Measurements from ENCODE around the gene ACTR8. TPM values are rescaled to one million over a fixed set of nuclear protein-coding genes. Genes with fewer than 3 reads are reported as not detected.
"Not testable (repeated sequence)": the region's sequence is repeated elsewhere in the genome, so short reads cannot be mapped to it uniquely, and the experiment has no call there.

The ACTR8 gene, protein sequence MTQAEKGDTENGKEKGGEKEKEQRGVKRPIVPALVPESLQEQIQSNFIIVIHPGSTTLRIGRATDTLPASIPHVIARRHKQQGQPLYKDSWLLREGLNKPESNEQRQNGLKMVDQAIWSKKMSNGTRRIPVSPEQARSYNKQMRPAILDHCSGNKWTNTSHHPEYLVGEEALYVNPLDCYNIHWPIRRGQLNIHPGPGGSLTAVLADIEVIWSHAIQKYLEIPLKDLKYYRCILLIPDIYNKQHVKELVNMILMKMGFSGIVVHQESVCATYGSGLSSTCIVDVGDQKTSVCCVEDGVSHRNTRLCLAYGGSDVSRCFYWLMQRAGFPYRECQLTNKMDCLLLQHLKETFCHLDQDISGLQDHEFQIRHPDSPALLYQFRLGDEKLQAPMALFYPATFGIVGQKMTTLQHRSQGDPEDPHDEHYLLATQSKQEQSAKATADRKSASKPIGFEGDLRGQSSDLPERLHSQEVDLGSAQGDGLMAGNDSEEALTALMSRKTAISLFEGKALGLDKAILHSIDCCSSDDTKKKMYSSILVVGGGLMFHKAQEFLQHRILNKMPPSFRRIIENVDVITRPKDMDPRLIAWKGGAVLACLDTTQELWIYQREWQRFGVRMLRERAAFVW
- 12.6 and 19.9 TPM in 2 replicates for polyA plus RNA-seq (2014; cell fraction: cytosol; rRNA removed)
- polyA plus RNA-seq (2014; cell fraction: nucleus; rRNA removed): 14.2 and 23.2 TPM in 2 replicates

DNA sequence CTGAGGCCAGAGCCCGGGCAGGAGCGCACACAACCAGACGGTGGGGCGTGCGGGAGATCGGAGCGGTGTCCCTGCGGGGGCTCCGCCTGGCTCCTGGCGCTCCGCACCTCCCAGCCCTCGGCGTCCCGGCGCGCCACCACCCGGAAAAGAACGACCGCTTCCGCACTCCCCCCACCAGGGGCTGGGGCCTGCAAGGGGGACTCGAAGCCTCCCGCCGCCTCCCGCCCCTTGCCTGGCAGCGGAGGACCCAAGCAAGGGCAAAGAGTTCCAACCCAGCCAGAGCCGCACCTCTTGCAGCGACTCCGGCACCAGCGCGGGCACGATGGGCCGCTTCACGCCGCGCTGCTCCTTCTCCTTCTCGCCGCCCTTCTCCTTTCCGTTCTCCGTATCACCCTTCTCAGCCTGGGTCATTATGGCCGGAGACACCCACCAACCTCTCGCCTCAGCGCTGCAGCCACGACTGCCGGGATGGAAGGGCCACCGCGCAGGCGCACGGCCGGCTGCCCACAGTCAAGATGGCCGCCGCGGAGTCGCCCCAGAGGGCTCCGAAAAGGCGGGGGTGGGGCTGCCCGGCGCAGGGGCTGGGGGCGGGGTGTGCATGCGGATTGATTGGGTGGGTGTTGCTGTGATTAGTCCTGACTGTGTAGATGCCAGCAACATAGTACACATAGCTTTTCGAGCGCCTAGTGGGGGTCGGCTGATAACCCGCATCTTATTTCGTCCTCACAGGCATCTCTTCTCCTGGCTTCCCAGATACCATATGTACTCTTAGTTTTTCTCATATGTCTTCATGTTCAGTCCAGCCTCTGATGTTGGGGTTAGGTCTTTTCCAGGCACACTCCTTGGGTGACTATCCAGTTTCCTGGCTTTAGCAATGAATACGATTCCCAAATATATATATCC is at the start of gene ACTR8:
ACTR8 (minus strand) TSS at position 462 of the 903 bp plus-strand sequence; CDS start at position 411, 51 bp downstream.
- DNase-seq (ENCODE audit: low spot score): peak; percentile 82

DNA sequence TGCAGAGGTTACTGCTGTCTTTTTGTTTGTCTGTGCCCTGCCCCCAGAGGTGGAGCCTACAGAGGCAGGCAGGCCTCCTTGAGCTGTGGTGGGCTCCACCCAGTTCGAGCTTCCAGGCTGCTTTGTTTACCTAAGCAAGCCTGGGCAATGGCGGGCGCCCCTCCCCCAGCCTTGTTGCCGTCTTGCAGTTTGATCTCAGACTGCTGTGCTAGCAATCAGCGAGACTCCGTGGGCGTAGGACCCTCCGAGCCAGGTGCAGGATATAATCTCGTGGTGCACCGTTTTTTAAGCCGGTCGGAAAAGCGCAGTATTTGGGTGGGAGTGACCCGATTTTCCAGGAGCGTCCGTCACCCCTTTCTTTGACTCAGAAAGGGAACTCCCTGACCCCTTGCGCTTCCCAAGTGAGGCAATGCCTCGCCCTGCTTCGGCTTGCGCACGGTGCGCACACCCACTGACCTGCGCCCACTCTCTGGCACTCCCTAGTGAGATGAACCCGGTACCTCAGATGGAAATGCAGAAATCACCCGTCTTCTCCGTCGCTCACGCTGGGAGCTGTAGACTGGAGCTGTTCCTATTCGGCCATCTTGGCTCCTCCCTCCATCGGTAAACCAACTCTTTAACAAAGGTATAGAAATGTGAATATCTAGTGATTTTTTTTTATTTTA is 45.4 kb upstream of the ACTR8 start:
- DNase-seq (ENCODE audit: low spot score): not testable (repeated sequence)

DNA sequence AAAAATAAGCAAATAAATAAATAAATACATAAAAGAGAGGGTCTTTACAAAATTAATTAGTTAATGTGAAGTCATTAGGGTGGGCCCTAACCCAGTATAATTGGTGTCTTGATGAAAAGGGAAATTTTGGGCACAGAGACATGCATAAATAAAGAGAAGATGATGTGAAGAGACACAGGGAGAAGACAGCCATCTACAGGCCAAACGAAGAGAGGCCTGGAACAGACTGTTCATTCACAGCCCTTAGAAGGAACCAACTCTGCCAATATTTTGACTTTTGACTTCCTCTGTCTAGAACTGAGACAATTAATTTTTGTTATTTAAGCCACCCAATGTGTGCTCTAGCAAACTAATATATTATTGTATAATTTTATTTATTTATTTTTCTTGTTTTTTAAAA is 39.3 kb upstream of the ACTR8 start:
- no peak for DNase-seq (ENCODE audit: low spot score)

DNA sequence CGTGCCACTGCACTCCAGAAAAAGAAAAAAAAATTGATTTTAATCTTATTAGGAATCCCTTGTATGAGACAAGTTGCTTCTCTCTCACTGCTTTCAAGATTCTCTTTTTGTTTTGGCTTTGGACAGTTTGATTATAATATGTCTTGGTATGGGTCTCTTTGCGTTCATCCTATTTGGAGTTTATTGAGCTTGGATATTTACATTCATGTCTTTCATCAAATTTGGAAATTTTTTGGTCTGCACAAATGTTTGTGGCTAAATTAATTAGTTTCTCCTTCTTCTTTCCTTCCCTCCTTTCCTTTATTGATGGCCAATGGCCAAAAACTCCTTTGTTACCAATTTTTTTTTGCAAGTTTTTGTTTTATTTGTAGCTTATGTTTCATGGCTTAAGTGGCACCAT is 37.8 kb upstream of the ACTR8 start:
- DNase-seq (ENCODE audit: low spot score): no peak

DNA sequence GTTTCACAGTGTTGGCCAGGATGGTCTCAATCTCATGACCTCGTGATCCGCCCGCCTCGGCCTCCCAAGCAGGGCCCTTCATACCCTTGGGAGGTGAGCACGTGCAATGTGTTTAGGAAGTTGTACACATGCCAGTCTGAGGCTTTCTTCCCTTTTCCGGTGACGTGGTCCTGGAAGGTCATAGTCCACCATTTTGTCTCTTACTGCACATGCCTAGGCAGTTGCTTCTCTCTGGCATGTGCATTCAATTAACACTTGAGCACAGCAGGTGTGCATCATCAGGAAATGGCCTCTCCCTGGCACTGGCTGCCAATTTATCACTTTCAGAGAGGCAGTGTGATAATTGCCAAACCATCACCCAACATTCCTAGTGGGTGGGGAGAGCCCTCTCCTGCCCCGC is 31.4 kb upstream of the ACTR8 start:
- no peak for DNase-seq (ENCODE audit: low spot score)

DNA sequence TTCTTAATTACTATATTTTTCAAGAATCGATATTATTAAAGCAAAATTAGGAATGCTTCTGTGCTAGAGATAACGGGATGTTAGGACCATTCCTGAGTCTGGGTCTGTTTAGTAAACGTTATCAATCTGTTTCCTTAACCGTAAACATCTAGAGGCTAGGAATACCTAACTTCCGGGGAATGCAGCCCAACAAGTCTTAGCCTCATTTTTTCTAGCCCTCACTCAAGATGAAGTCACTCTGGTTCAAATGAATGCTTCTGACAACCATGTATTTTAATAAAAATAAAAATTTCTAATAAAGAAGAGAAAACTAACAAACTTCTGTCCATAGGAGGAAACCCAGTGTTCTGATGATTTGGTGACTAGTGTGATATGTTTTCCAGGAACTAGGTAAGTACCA is 20.8 kb upstream of the ACTR8 start:
- no peak for DNase-seq (ENCODE audit: low spot score)

DNA sequence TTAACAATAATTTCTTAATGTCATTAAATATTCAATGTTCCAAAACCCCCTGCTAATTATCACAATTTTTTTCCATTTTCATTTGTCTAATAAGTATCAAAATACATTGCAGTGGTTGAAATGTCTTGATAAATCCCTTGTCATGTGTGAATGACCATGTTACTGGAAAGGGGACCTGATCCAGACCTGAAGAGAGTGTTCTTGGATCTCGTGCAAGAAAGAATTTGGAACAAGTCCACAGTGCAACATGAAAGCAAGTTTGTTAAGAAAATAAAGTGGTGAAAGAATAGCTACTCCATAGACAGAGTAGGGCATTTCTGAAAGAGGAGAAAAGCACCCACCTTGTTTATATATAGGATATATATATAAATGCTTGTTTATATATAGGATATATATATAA is 20.1 kb upstream of the ACTR8 start:
- no peak for DNase-seq (ENCODE audit: low spot score)

DNA sequence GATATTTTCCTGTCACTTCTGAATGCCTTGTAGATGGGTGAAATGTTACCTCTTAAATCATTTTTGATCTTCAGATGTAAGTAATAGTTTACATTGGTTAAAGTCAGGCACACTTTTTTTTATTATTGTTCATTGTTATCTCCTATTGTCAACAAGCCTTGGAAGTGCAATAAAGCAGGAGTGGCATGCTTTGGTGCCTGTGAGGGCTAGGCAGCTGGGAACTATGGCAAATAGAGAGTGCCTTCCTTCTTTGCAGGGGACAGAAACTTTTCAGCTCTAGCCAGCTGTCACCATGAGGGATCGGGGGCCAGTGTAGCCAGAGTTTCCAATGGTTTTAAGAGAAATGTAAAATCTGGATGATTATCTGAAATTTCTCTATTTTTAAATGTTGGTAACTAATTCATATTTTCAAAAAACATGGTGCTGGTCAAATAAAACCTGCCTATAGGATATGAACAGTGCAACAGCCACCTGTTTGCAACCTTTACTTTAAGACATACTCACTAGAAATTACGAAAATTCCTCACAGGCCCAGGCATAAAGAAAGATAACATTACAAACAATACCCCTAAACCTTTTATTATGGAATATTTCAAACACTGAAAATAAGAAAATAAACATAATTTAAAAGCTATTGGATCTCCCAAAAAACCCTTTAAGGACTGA is 18.8 kb upstream of the ACTR8 start:
- no peak for DNase-seq (ENCODE audit: low spot score)

DNA sequence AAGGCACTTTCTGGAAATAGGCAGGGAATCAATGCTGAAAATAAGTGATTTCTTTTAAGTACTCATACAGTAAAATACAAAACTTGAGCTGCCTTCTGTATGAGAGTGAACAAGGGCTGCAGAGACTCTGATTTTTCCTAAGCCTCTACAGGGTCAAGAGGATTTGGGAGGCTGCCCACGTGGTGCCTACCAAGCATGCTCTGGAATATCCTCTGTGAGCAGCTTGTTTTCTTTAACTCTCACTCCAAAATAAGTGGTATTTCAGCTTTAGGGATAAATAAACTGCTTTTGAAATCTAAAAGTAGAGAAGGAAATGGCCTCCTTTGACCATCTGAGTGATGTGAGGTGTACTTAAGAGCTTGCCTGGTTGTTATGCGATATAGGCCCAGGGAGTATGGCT is 17.8 kb upstream of the ACTR8 start:
- DNase-seq (ENCODE audit: low spot score): no peak

DNA sequence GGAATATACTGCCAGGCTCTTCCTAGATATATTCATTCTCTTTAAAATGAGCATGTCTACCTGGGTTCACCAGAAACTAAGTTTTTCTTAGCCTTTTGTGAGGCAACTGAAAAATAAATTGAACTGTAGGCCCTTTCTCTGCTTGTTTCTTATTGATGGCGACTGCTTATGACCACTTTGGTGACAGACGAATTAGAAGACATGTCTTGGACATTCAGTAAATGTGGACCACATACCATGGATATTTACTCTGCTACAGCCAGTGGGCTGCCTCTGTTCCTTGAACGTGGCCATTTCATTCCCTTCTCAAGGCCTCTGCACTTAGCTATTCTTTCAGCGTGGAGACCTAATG is 10.3 kb upstream of the ACTR8 start:
- no peak for DNase-seq (ENCODE audit: low spot score)

DNA sequence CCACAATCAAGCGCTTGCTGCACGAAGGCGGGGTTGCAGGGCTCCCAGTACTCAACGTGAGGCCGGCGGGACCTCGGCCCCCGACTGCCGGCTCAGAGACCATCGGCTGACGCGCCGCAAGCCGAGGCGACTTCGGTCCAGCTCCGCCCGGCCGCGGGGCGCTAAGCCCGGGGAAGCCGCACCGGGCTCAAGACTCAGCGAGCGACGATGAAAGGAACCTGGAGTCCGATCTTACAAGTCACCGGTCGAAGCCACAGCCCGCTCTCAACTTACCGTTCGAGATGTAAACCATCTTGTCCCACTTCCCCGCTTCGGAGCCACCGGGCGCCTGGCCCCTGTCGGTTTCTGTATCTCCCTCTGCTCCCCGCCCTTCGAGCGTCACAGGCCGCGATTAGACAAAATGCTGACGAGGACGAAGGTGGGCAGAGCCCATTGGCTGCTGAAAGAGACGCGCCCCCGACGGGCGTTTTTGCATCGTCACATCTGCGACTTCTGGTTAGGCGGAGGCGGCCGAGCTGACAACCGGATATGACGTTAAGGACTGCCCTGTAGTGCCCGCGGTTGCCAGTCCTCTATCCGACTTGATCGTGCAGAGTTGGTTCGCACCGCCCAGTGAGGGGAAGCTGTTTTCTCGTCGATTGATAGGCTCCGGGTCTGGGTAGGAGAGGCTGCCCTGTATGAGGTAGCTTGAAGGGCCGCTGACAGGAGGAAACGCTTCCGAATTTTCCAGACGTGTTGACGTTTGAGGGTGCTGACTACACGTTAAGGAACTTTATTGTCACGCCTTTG is 9.7 kb upstream of the ACTR8 start, which contains the start of gene SELENOK:
SELENOK (minus strand) TSS at position 363 of the 789 bp plus-strand sequence.
- DNase-seq (ENCODE audit: low spot score): peak; percentile 98

DNA sequence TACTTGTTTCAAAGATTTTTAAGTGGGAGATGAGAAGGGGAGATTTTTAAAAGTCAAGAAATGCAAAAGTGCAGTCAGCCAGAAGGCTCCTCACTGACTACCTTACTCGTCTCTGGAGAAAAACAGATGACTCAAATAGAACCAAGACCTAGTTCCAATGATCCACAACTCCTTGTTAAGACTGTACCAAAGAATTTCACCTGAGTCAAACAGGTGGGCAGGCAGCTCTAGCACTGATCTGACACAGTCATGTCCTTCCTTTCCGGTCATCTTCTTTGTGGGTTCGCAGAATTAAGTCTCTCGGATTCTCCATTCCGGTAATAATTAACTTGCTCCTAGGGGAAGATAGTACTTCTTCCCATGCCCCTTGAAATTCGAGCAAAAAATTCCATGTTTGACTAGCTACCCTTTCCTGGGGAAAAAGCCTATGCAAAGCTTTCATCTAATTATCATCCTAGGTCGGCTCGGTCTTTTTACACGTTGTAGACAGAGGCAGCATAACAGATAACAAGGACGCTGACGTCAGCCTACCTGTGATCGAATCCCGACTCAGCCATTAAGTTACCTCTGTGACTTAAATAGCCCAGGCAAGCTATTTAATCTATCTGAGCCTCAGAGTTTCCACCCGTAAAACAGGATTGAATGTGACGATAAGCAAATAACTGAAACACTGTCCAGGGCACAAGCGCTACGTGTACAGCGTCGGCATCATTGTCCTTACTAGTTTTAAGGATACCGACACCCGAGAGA is 8.9 kb upstream of the ACTR8 start:
- DNase-seq (ENCODE audit: low spot score): peak; percentile 19

DNA sequence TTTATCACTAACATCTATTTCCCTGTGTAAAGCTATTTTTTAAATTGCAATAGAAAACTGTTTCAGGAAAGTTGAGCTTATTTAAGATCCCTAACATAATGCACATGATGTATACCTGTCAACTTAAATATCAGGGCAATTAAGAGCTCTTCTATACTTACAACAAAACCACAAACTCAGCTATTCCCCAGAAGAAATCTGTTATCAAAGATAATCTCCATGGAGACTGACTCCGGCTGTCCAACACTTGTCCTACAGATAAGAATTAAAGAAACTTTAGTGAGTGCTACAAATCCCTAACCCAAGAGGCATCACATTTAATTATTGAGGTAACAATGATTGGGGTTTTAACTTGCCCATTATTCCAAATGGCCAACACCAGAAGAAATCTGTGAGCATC is 6.3 kb upstream of the ACTR8 start:
- no peak for DNase-seq (ENCODE audit: low spot score)

DNA sequence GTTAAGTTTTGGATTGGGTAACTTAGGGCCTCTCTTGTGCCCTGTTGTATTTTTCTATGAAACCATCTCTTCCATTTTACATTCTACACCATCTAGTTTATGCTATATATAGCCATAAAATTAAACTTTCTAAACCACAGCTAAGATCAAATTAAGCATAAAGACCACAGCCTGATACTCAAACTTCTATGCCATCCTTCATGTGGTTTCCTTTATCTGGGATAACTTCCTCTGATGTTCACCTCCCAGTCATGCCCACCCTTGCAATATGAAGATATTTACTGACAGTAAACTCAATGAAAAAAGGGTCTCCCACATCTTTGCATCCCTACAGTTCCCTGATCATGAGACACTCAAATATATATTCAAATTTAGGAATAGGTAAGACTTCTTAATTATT is 5.5 kb upstream of the ACTR8 start:
- DNase-seq (ENCODE audit: low spot score): no peak

DNA sequence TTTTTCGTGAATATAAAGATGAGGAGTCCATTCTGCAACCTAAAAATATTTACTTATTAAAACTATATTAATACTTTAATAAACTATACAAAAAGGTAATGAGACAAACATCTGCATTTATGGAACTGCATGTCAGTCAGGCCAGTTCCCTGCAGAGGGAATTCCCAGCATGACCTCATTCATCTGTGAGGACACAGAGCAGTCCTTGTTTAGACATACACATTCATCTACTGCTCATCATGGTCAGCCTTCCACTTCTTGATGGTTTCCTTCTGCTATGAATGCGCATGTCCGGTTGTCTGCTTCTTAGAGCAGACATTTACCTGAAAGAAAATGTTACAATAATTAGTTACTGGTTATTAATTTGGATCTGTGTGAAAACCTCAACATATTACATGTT is 3.3 kb upstream of the ACTR8 start:
- no peak for DNase-seq (ENCODE audit: low spot score)

DNA sequence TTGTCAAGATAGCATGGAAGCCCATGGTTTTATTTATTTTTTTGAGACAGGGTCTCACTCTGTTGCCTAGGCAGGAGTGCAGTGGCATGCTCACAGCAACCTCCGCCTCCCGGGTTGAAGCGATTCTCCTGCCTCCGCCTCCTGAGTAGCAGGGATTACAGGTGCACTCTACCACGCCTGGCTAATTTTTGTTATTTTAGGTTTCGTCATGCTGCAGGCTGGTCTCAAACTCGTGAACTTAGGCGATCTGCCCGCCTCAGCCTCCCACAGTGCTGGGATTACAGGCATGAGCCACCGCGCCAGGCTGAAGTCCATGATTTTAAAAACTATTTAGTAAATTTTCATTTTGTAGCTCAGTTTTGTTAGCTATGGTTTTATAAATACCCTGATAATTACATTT is 2.7 kb upstream of the ACTR8 start:
- DNase-seq (ENCODE audit: low spot score): no peak

DNA sequence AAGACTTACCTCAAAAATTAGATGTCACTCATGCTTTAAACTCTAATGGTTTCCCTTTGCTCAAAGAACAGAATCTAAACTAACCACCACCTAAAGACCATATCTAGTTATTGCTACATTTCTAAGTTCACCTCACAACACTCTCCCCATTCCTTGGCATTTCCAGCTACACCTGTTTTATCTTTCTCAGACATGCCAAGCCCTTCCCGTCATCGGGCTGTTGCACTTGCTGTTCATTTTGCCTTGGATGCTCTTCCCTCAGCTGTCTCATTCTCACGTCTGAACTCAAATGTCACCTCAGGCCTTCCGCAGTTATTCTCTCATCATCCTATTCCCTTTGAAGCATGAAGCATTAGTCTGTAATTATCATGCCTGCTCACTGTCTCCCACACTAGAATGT is 1.1 kb upstream of the ACTR8 start:
- DNase-seq (ENCODE audit: low spot score): no peak

DNA sequence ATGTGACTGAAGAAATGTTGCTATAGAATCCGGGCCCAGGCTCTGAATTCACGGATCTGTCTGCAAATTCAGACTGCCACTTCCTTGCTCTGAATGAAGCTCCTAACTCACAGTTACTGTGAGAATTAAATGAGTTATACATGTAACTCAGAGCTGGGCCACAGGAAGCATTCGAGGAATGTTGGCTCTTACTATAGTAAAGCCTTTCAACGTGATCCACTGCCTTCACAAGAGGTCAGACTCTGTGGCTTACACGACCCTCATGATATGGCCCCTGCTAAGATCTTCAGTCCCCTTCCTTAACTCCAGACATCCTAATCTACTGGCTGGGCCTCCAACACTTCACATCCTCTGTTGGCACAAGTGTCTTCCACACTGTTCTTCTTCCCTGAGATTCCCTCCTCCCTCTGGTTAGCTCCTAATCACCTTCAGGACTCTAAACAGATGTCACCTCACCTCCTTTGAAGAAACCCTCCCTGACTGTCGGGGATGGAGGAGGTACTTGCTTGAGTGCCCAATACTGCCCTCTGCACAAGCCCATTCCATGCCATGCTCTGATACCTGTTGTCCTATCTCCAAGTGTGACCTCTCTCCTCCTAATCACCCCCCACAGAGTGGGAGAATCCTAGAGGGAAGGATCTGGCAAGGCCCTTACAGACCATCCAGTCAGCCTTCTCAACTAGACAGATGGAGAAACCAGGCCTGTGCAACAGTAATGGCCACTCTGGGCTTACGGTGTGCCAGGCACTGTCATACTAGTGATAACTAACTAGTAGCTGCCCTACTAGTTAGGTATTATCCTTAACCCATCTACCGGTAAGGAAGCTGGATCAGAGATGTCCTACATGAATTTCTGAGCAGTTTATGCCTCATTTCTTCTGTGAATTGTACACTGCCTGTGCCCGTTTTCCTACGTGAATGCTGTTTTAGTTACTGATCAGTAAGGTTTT is 1.3 kb downstream of the ACTR8 start:
- DNase-seq (ENCODE audit: low spot score): peak; percentile 3

All from SK-N-DZ (cell line).